Loucy (cell line): ENCODE data around the gene MAGEL2.

Experiments used
- EZH2phosphoT487 ChIP-seq: fragments of 200-600 bp; IDR thresholded peaks from 2 replicates; pipeline ENCODE4 v1.6.1; 2018; ENCODE audit warnings: antibody characterized with exemption, mild to moderate bottlenecking, moderate library complexity, borderline replicate concordance
- TF ChIP-seq, protein P1 (sequence below): fragments of 200-600 bp; sonication (generic); conservative IDR thresholded peaks from 2 replicates; pipeline ENCODE4 v1.5.1; 2014; ENCODE audit warnings: mild to moderate bottlenecking, antibody characterized with exemption, low read length

GRCh38 chr15:23645371-23646164 lies 2.1 kb downstream of the MAGEL2 start:
- TF ChIP-seq, protein P1, sequence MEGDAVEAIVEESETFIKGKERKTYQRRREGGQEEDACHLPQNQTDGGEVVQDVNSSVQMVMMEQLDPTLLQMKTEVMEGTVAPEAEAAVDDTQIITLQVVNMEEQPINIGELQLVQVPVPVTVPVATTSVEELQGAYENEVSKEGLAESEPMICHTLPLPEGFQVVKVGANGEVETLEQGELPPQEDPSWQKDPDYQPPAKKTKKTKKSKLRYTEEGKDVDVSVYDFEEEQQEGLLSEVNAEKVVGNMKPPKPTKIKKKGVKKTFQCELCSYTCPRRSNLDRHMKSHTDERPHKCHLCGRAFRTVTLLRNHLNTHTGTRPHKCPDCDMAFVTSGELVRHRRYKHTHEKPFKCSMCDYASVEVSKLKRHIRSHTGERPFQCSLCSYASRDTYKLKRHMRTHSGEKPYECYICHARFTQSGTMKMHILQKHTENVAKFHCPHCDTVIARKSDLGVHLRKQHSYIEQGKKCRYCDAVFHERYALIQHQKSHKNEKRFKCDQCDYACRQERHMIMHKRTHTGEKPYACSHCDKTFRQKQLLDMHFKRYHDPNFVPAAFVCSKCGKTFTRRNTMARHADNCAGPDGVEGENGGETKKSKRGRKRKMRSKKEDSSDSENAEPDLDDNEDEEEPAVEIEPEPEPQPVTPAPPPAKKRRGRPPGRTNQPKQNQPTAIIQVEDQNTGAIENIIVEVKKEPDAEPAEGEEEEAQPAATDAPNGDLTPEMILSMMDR: no peak
- TF ChIP-seq EZH2phosphoT487: no peak
